LNCaP clone FGC (cell line): ENCODE results near the gene CACNA2D1.

Source experiments
- DNase-seq: peaks from one replicate; pipeline ENCODE4 v3.0.0-alpha.2; 2011; ENCODE audit warnings: low read depth
- H3K4me3 ChIP-seq: 2 replicates; pipeline ENCODE4 v1.5.1; 2011; ENCODE audit warnings: mild to moderate bottlenecking, low read depth, low read length, control low read depth
- CTCF ChIP-seq: IDR thresholded peaks from 2 replicates; pipeline ENCODE4 v1.5.1; 2012; ENCODE audit warnings: mild to moderate bottlenecking; ENCODE audit not compliant: control insufficient read depth, insufficient read depth; ENCODE audit errors: extremely low read depth

CACNA2D1 gene

DNA sequence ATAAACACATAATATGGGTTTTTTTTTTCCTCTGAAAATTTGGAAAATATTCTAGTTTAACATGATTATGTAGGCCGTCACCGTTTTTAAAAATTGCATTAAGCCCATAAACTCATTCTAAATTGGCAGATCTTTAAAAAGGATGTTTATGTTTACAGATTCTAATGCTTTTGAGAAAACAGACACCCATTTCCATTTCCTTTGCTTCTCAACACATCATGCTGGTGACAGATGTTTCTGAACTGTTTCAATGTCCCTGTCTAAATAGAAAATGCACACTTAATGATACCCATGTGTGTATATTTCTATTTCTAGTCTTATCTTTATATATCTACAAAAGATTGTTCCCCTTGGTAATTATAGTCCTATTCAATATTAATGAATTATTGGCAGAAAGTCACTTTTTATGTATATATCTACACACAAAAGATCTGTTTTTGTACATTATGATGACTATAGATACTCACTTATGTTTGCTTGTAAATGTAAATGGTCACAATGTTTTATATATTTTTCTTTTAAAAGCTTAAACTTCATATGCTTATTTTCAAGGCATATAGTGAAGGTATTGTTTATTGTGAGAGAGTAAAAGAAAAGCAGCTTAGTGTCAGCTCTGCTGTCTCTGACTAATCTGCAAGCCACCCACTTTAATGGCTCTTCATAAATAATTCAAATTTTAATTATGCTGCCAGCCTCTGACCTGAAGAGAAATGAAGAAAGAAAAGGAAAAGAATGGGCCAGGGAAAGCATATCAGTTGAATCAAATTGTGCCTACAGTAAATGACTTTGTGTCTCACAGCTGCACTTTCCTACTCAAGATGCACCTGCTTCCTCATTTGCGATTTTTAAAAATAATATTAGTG, 179.4 kb downstream of the CACNA2D1 start:
- no peak overlapping the region for H3K4me3 ChIP-seq
- no peak for DNase-seq
- no peak for TF ChIP-seq CTCF

DNA sequence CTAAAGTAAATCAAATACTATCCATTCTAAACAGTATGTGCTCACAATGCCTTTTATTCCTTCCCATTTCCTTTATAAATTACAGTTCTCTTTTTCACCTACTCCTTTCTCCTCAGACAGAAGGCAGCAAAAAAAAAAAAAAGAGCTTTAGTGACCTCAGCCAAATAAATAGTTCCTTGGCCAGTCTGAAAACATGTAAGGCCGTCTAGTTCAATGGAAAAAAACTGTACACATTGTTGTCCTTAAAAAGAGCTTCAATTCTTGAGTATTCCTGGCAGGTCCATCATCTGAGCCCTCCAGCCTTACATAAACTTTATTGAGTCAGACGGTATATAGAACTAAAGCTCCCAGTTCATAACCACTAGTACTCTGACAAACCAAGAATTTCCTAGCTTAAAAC, 185.4 kb downstream of the CACNA2D1 start:
- TF ChIP-seq CTCF = no peak
- H3K4me3 ChIP-seq = no peak overlapping the region
- no peak for DNase-seq

DNA sequence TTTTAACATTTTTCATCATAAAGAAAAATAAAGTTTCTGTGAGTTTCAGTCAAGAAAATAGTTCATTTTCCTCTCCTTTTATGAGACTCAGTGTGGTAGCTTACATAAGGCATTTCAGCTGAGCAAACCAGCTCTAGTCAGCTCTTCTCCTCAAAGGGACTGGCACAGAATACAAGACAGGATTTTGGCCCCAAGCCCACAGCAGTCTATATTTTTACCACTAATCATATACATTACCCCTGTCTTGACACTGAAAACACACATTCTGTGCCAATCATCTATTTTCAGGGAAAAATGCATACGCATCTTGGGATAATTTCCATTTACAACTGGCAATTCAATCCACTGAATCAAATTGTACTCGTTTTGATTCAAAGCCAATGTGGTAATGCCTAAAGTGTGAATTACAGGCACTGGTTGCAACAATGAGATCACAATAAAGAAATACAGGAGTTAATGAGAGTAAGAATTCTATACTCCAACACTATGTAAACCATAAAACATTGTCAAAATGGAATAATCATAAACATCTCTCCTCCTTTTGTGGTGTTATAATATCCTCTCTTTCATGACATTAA, 186.4 kb downstream of the CACNA2D1 start:
- H3K4me3 ChIP-seq = no peak overlapping the region
- DNase-seq = no peak

DNA sequence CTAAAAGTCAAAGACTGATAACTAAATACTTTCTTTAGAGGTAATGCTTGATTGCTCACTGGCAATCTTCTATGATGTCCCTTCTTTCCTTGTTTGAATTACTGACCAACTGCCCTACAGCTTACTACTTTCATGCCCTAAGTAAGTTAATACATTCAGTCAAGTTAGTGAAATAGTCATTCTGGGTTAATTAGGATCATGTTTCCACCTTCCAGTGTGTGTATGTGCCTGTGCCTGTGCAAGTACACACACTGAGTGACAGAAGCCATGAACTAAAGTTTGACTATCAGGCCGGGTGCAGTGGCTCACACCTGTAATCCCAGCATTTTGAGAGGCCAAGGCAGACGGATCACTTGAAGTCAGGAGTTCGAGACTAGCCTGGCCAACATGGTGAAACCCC, 187.9 kb downstream of the CACNA2D1 start:
- H3K4me3 ChIP-seq = no peak overlapping the region
- TF ChIP-seq CTCF = no peak
- no peak for DNase-seq

More for the DNA sequence above, 186.4 kb downstream of the CACNA2D1 start:
- TF ChIP-seq CTCF = no peak

DNA sequence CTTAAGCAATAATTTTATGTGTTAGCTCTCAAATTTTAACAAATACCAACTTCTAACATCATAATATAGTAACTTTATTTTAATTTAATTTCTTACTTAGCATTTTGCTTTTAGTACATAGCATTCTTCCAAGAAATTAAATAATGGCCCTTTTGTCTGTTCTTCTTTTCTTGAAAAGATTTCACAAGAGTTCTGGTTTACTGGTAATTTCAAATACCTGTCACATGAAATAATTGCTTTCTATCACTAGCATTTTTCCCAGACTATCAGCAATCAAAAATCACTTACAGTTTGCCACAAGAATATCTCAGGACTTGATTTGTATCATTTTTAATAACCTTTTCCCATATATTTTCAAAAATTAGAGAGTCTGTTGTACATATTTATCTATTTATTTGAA, 193.0 kb downstream of the CACNA2D1 start:
- DNase-seq = no peak
- TF ChIP-seq CTCF = no peak
- H3K4me3 ChIP-seq = no peak overlapping the region

GRCh38 chr7:82249979-82250378, 193.6 kb downstream of the CACNA2D1 start:
- H3K4me3 ChIP-seq = no peak overlapping the region
- no peak for TF ChIP-seq CTCF
- DNase-seq = no peak

GRCh38 chr7:82247814-82248433, 195.7 kb downstream of the CACNA2D1 start:
- no peak overlapping the region for H3K4me3 ChIP-seq
- peak; percentile 78 for TF ChIP-seq CTCF
- DNase-seq = no peak
